H1 (cell line): ENCODE results near the gene ABHD16A. TPM values are rescaled to one million over a fixed set of nuclear protein-coding genes. Genes with fewer than 3 reads are reported as not detected.

Source experiments
- CTCF ChIA-PET: fragments of 300-600 bp; sonication (Branson Sonifier 250); formaldehyde crosslinking; loops from one replicate; lab custom pipeline; 2021; ENCODE audit not compliant: partially characterized antibody; lab: Charles Lee
- POLR2A ChIA-PET: fragments of 300-600 bp; sonication (Branson Sonifier 250); formaldehyde crosslinking; loops from one replicate; lab custom pipeline; 2021; ENCODE audit warnings: inconsistent platforms; ENCODE audit not compliant: partially characterized antibody; lab: Charles Lee
- DNase-seq, 2 experiments: peaks; one replicate each; pipeline versions ENCODE4 v3.0.0 to v3.0.0-alpha.2; 2010 to 2022; ENCODE audit warnings: low spot score in 2 of 2, low read depth in 1 of 2, mixed read lengths in 1 of 2
- FAIRE-seq: peaks from 2 replicates; lab custom pipeline; 2011; peaks lifted over from hg19 to GRCh38; lab: Jason Lieb, UNC
- H2AFZ ChIP-seq: 2 replicates; pipeline ENCODE4 v1.8.1; 2012; ENCODE audit warnings: low read length, inconsistent platforms
- H2AK5ac ChIP-seq: 2 replicates; pipeline ENCODE4 v1.6.1; 2013; ENCODE audit warnings: low read depth, low read length
- H2BK120ac ChIP-seq: replicated peaks from 2 replicates; pipeline ENCODE3; 2013; ENCODE audit warnings: low read depth, low read length, inconsistent platforms
- H2BK12ac ChIP-seq: 2 replicates; pipeline ENCODE4 v1.6.1; 2013; ENCODE audit warnings: low read depth, low read length
- H2BK15ac ChIP-seq: 2 replicates; pipeline ENCODE4 v1.6.1; 2013; ENCODE audit warnings: low read length
- H2BK20ac ChIP-seq: 2 replicates; pipeline ENCODE4 v1.6.1; 2013; ENCODE audit warnings: low read length
- H2BK5ac ChIP-seq: 2 replicates; pipeline ENCODE4 v1.6.1; 2013; ENCODE audit warnings: low read depth, low read length
- H3K14ac ChIP-seq: 2 replicates; pipeline ENCODE4 v1.6.1; 2013; ENCODE audit warnings: inconsistent platforms; ENCODE audit not compliant: insufficient read length
- H3K18ac ChIP-seq: 2 replicates; pipeline ENCODE4 v1.6.1; 2013; ENCODE audit warnings: low read length; ENCODE audit errors: extremely low read depth
- H3K23ac ChIP-seq: 2 replicates; pipeline ENCODE4 v1.6.1; 2013; ENCODE audit warnings: inconsistent platforms; ENCODE audit not compliant: insufficient read length
- H3K23me2 ChIP-seq: 2 replicates; pipeline ENCODE4 v1.6.1; 2013; ENCODE audit warnings: low read depth, low read length
- H3K27ac ChIP-seq: 2 replicates; pipeline ENCODE4 v1.6.1; 2011; ENCODE audit warnings: low read depth, low read length, inconsistent platforms
- H3K27me3 ChIP-seq, 4 experiments: replicated peaks in 1 of 4; 1 replicate in 1 of 4; 2 replicates in 3 of 4; pipeline versions ENCODE4 v1.6.1 to v1.8.1; 2011 to 2013; ENCODE audit warnings: low read length in 3 of 4, mild to moderate bottlenecking in 3 of 4, inconsistent platforms in 2 of 4, mixed read lengths in 2 of 4, moderate library complexity in 1 of 4; ENCODE audit not compliant: control insufficient read depth in 3 of 4, insufficient read depth in 3 of 4; ENCODE audit errors: extremely low read depth in 1 of 4
- H3K36me3 ChIP-seq, 4 experiments: 2 replicates each; pipeline versions ENCODE4 v1.6.1 to v1.8.1; 2011 to 2013; ENCODE audit warnings: mild to moderate bottlenecking in 4 of 4, low read length in 3 of 4, moderate library complexity in 2 of 4, control low read depth in 1 of 4, inconsistent platforms in 1 of 4; ENCODE audit not compliant: insufficient read depth in 4 of 4, control insufficient read depth in 2 of 4
- H3K4ac ChIP-seq: replicated peaks from 2 replicates; pipeline ENCODE3; 2013; ENCODE audit warnings: low read length, low read depth, mixed read lengths, inconsistent platforms; ENCODE audit not compliant: insufficient read length
- H3K4me1 ChIP-seq, 4 experiments: replicated peaks in 1 of 4; 1 replicate in 1 of 4; 2 replicates in 3 of 4; pipeline versions ENCODE4 v1.6.1 to v1.8.1; 2011 to 2013; ENCODE audit warnings: low read length in 3 of 4, inconsistent platforms in 2 of 4, mixed read lengths in 1 of 4; ENCODE audit not compliant: insufficient read depth in 4 of 4, control insufficient read depth in 3 of 4
- H3K4me2 ChIP-seq, 2 experiments: 2 replicates each; pipeline versions ENCODE4 v1.6.1 to v1.8.1; 2011 to 2013; ENCODE audit warnings: low read depth in 2 of 2, low read length in 2 of 2, control low read depth in 1 of 2, inconsistent platforms in 1 of 2, mild to moderate bottlenecking in 1 of 2; ENCODE audit not compliant: insufficient read depth in 1 of 2
- H3K4me3 ChIP-seq, 4 experiments: fragments of 200-600, 300-600 bp in 1 of 4; sonication (generic), shearing (Covaris generic), sonication (Bioruptor Twin) in 1 of 4; 2 replicates each; pipeline versions ENCODE4 v1.5.1 to v1.8.1; 2011 to 2016; ENCODE audit warnings: low read length in 4 of 4, low read depth in 3 of 4, control low read depth in 2 of 4, inconsistent platforms in 2 of 4, mild to moderate bottlenecking in 2 of 4, mixed read lengths in 1 of 4, moderate library complexity in 1 of 4; ENCODE audit not compliant: insufficient read depth in 2 of 4; ENCODE audit errors: extremely low read depth in 1 of 4
- H3K56ac ChIP-seq: replicated peaks from 2 replicates; pipeline ENCODE3; 2013; ENCODE audit warnings: low read depth, mild to moderate bottlenecking, mixed read lengths, low read length, inconsistent platforms; ENCODE audit not compliant: insufficient read length
- H3K79me1 ChIP-seq: 2 replicates; pipeline ENCODE4 v1.6.1; 2013; ENCODE audit warnings: low read depth, low read length, control low read depth
- H3K79me2 ChIP-seq, 2 experiments: 2 replicates each; pipeline versions ENCODE4 v1.6.1 to v1.8.1; 2012 to 2013; ENCODE audit warnings: low read length in 2 of 2, mild to moderate bottlenecking in 2 of 2, inconsistent platforms in 1 of 2; ENCODE audit not compliant: insufficient read depth in 2 of 2, control insufficient read depth in 1 of 2
- H3K9ac ChIP-seq, 4 experiments: replicated peaks in 1 of 4; 1 replicate in 1 of 4; 2 replicates in 3 of 4; pipeline versions ENCODE4 v1.6.1 to v1.8.1; 2011 to 2013; ENCODE audit warnings: low read depth in 3 of 4, low read length in 3 of 4, control low read depth in 2 of 4, mild to moderate bottlenecking in 2 of 4, moderate library complexity in 2 of 4, inconsistent platforms in 1 of 4; ENCODE audit errors: extremely low read depth in 1 of 4
- H3K9me3 ChIP-seq, 2 experiments: 2 replicates each; pipeline versions ENCODE4 v1.6.1 to v1.8.1; 2012 to 2013; ENCODE audit warnings: mild to moderate bottlenecking in 2 of 2, moderate library complexity in 2 of 2, control low read depth in 1 of 2, inconsistent platforms in 1 of 2, low read depth in 1 of 2, low read length in 1 of 2, mixed read lengths in 1 of 2; ENCODE audit not compliant: insufficient read depth in 2 of 2
- H4K20me1 ChIP-seq, 2 experiments: replicated peaks in 1 of 2; 2 replicates each; pipeline versions ENCODE3 to v1.8.1; 2011 to 2013; ENCODE audit warnings: inconsistent platforms in 2 of 2, low read length in 2 of 2, mild to moderate bottlenecking in 1 of 2; ENCODE audit not compliant: insufficient read depth in 2 of 2, control insufficient read depth in 1 of 2
- H4K5ac ChIP-seq: 2 replicates; pipeline ENCODE4 v1.6.1; 2013; ENCODE audit warnings: low read length, low read depth, mixed read lengths, inconsistent platforms; ENCODE audit not compliant: insufficient read length
- H4K8ac ChIP-seq: 2 replicates; pipeline ENCODE4 v1.8.0; 2013; ENCODE audit warnings: mild to moderate bottlenecking, moderate library complexity, low read length, inconsistent platforms; ENCODE audit not compliant: insufficient read depth; ENCODE audit errors: extremely low read depth
- H4K91ac ChIP-seq: replicated peaks from 2 replicates; pipeline ENCODE3; 2013; ENCODE audit warnings: low read length, mixed read lengths, inconsistent platforms; ENCODE audit not compliant: insufficient read length
- CEBPB ChIP-seq: IDR thresholded peaks from 2 replicates; pipeline ENCODE4 v1.6.1; 2012; ENCODE audit warnings: low read depth, low read length
- CHD2 ChIP-seq: IDR thresholded peaks from 2 replicates; pipeline ENCODE4 v1.6.1; 2012; ENCODE audit warnings: low read length, improper control_type of control experiment
- CREB1 ChIP-seq: IDR thresholded peaks from 2 replicates; pipeline ENCODE4 v1.6.1; 2012; ENCODE audit warnings: inconsistent platforms
- CTBP2 ChIP-seq: IDR thresholded peaks from 2 replicates; pipeline ENCODE4 v1.7.0; 2011; ENCODE audit warnings: borderline replicate concordance, mild to moderate bottlenecking, moderate library complexity, mixed read lengths, low read length; ENCODE audit not compliant: insufficient read depth, insufficient read length
- CTCF ChIP-seq, 3 experiments: IDR thresholded peaks; 1 replicate in 2 of 3; 2 replicates in 1 of 3; pipeline versions ENCODE4 v1.5.1 to v1.6.1; 2011; ENCODE audit warnings: low read length in 3 of 3, mild to moderate bottlenecking in 3 of 3, inconsistent platforms in 2 of 3, low read depth in 1 of 3, moderate library complexity in 1 of 3; ENCODE audit not compliant: insufficient read depth in 1 of 3; ENCODE audit errors: control extremely low read depth in 1 of 3
- EGR1 ChIP-seq: IDR thresholded peaks from 2 replicates; pipeline ENCODE4 v1.6.1; 2011; ENCODE audit warnings: low read depth, low read length, borderline replicate concordance
- FOSL1 ChIP-seq: IDR thresholded peaks from 2 replicates; pipeline ENCODE4 v1.6.1; 2011; ENCODE audit warnings: mild to moderate bottlenecking, low read depth, low read length, moderate library complexity; ENCODE audit not compliant: insufficient read depth
- GABPA ChIP-seq: IDR thresholded peaks from 2 replicates; pipeline ENCODE4 v1.6.1; 2011; ENCODE audit warnings: mild to moderate bottlenecking, low read length, moderate library complexity, borderline replicate concordance; ENCODE audit not compliant: insufficient read depth
- RXRA ChIP-seq: IDR thresholded peaks from 2 replicates; pipeline ENCODE4 v1.6.1; 2011; ENCODE audit warnings: low read depth, mild to moderate bottlenecking, low read length, moderate library complexity; ENCODE audit not compliant: insufficient read depth
- SAP30 ChIP-seq: fragments of 300-600 bp; sonication (generic); IDR thresholded peaks from 2 replicates; pipeline ENCODE4 v1.7.1; 2012; ENCODE audit warnings: low read length, moderate library complexity, mild to moderate bottlenecking, inconsistent platforms; ENCODE audit not compliant: insufficient read depth, insufficient replicate concordance
- SIN3A ChIP-seq, 2 experiments: IDR thresholded peaks in 1 of 2; conservative IDR thresholded peaks in 1 of 2; 2 replicates each; pipeline ENCODE4 v1.6.1; 2011 to 2012; ENCODE audit warnings: low read length in 2 of 2, improper control_type of control experiment in 1 of 2, low read depth in 1 of 2, mild to moderate bottlenecking in 1 of 2
- WGBS, 2 experiments: shearing (Covaris generic) in 1 of 2; methylation state at CpG; one replicate each; pipeline versions ENCODE4 v1.1.6 to v1.1.7; 2013 to 2015; ENCODE audit warnings: low lambda C conversion rate in 2 of 2, mixed read lengths in 2 of 2, inconsistent platforms in 1 of 2, low coverage in 1 of 2, missing lambda C conversion rate in 1 of 2; ENCODE audit not compliant: insufficient replicate concordance in 2 of 2, insufficient coverage in 1 of 2, insufficient read length in 1 of 2; ENCODE audit errors: extremely low coverage in 1 of 2, missing lambda C conversion rate in 1 of 2; 5-methylcytosine and 5-hydroxymethylcytosine counted together
- polyA plus RNA-seq, 7 experiments: library from polyadenylated mRNA; depleted of rRNA in 3 of 7; stranded (reverse) in 5 of 7; unstranded in 2 of 7; fragments of >200 nt in 5 of 7; fragments of 200-250 nt in 2 of 7; gene quantifications; 1 replicate in 5 of 7; 2 replicates in 1 of 7; 4 replicates in 1 of 7; pipeline versions ENCODE4 v1.2.1 to v1.2.3, GENCODE V29; 2011 to 2013; ENCODE audit warnings: missing spikeins in 2 of 7, mixed read lengths in 2 of 7
- total RNA-seq: library from RNA; stranded (reverse); fragmentation: NEBNext Ultra II Directional; extraction: Animal tissue kit (Norgen Biotek cat#: 25700); gene quantifications from 2 replicates; pipeline ENCODE4 v1.2.1, GENCODE V29; 2021

Gene ABHD16A
- total and polyA plus RNA-seq, 2 of the 8 experiments (the other 6 are each of a cell fraction or from before 2014, with no cell fraction given), result 32.9 to 40.2 TPM

DNA sequence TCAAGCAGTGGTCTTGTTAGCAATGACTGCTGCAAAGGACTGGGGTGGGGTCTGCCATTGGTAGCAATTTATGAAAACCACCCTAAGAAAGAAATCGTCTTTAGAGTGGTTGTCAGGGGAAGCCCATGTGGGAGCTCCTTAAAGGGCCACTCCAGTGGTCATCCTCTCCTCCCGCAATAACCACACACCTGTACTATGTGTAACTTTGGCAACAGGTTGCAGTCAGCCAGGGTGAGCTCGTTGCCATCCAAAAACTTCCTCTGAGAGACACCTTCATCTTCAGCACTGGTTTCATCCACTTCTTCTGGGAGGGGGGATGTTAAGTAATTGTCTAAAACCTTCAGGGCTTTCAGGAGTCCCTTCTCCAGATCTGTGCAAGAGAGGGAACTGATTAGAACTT, 28.9 kb upstream of the ABHD16A start:
- ChIA-PET POLR2A (interaction anchor here (0.6 to 4.2 kb wide), 9 partner anchors 8 to 104 kb away, joined by 3 to 57 read pairs (median 5); partner anchors contain the start of genes GPANK1, HSPA1B, MPIG6B and MSH5), CTCF (interaction anchor here (0.6 to 3.1 kb wide), 7 partner anchors 33 to 64 kb away, joined by 3 to 12 read pairs (median 4); partner anchors contain the start of gene VARS1)
- Histone ChIP-seq H3K36me3 (peaks cover 10 to 37% (median 29%) of the 10 kb centered on the region in 4 experiments), H3K79me1 (peaks cover 11% of the 10 kb centered on the region; the same call in 1 of the 2 replicates), H2BK15ac (no peak overlapping the region), H2BK20ac (no peak overlapping the region), H3K9ac (no peak overlapping the region; a peak in 2 of 7 replicates), H2BK120ac (no peak overlapping the region), H4K8ac (no peak overlapping the region), H3K56ac (no peak overlapping the region), H3K4me1 (peaks cover 15 to 24% (median 16%) of the 10 kb centered on the region in 4 experiments), H4K5ac (no peak overlapping the region), H3K4ac (no peak overlapping the region), H2BK5ac (no peak overlapping the region), H3K18ac (no peak overlapping the region), H3K14ac (no peak overlapping the region), H3K4me3 (no peak overlapping the region), H2AK5ac (no peak overlapping the region), H4K20me1 (peaks cover 4 to 5% of the 10 kb centered on the region in 2 experiments), H3K27ac (no peak overlapping the region), H3K23me2 (peaks cover 19% of the 10 kb centered on the region), H3K23ac (no peak overlapping the region), H3K27me3 (no peaks in the 10 kb centered on the region), H2BK12ac (no peak overlapping the region), H3K9me3 (no peaks in the 10 kb centered on the region), H3K4me2 (no peak overlapping the region), H4K91ac (no peak overlapping the region), H2AFZ (no peak overlapping the region), H3K79me2 (peaks cover 0 to 26% of the 10 kb centered on the region in 2 experiments; a peak in 2 of 4 replicates)
- DNase-seq (no peak), FAIRE-seq (no peak)
- WGBS, 2 experiments, result 93% methylated on average over 3 of the region's 3 CpGs; no CpG with 5 or more reads in 1 of the 2 experiments
- TF ChIP-seq FOSL1 (no peak), EGR1 (no peak), GABPA (no peak), CHD2 (no peak), CTCF (IDR thresholded peaks at IDR 0.05; ENCODE audit: control extremely low read depth in 1 of 3, insufficient read depth in 1 of 3, low read depth in 1 of 3, low read length in 3 of 3) (no peak), CEBPB (no peak), SIN3A (conservative IDR thresholded peaks at IDR 0.05 in 1 of 2, IDR thresholded peaks at IDR 0.05 in 1 of 2; ENCODE audit: low read depth in 1 of 2, low read length in 2 of 2) (no peak), SAP30 (no peak), RXRA (no peak), CREB1 (no peak), CTBP2 (no peak)
